Hematopoietic multipotent progenitor cell treated with erythropoietin and hydrocortisone succinate and interleukin-3 and kit ligand, for 6 days (in vitro differentiated cells): ENCODE data around the gene ZNF212.
A peak's percentile ranks its signal among the peaks of the same experiment; 100 is the strongest.

ENCODE experiments used
- DNase-seq: peaks from one replicate; pipeline ENCODE4 v3.0.0-alpha.2; 2015

Gene ZNF212

GRCh38 chr7:149239345-149240143, at the start of gene ZNF212:
Gene ZNF212 (plus strand): TSS chr7:149239651. CDS start chr7:149239779, 128 bp downstream.
- DNase-seq: peak; percentile 94

- DNase-seq: no peak
Observed at GRCh38 chr7:149191851-149192250, 47.6 kb upstream of the ZNF212 start.

DNA sequence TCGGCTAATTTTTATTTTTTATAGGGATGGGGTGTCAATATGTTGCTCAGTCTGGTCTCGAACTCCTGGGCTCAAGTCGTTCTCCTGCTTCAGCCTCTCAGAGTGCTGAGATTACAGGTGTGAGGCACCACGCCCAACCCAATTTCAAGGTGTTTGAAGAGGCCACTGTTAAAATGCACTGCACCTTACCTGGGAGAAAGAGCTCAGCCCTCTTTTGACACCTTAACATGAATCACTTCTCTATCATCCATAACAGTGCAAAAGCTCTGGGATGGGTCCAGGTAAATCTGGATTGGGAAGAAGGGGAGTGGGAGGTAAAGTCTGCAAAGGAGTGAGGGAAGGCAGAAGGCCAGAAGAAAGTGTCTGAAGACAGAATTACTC, 44.7 kb upstream of the ZNF212 start:
- DNase-seq: no peak

DNA sequence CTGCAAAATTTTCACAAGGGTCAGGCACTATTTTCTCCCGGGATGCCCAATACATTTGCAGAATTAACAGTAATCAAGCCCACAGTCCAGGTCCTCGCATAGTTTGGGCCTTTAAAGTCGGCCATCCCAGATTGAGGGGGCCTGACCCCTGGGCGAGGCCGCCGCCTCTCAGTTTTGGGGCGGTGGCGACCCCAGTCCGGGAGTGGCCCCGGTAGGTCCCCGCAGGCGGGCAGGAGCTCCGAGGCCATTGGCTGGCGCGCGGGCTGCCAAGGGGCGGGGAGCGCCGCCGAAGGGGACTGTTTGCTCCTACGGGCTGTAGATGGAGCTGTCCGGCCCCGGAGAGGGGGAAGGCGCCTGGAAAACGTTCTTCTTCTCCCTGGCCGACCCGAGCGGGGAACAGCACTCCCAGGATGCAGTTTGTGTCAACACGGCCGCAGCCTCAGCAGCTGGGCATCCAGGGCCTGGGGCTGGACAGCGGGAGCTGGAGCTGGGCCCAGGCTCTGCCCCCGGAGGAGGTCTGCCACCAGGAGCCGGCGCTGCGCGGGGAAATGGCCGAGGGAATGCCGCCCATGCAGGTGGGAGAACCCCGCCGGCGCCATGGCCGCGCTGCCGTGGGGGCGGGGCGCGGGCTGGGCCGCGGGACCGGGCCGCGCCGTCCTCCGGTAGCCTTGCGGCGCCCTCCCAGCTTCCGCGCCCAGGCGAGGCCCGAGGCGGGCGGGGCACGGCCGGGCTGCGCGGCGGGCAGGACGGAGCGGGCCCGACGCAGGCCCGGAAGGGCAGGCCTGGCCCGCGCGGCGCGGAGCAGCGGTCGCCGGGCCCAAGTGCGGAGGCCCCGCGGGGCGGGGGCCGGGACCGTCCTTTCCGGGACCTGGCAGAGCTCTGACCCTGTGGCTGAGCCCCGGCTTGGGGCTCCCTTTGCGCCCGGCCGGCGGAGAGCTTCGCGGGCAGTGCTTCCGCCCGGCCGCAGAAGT, 44.0 kb upstream of the ZNF212 start, which contains the start of gene ZNF282:
Gene ZNF282, plus strand, starts transcription at position 367 of the 971 bp plus-strand sequence. Its CDS starts 44 bp downstream, at position 411.
- DNase-seq: peak; percentile 92

- peak; percentile 47 for DNase-seq
Observed at GRCh38 chr7:149196151-149196704, 43.2 kb upstream of the ZNF212 start.

DNA sequence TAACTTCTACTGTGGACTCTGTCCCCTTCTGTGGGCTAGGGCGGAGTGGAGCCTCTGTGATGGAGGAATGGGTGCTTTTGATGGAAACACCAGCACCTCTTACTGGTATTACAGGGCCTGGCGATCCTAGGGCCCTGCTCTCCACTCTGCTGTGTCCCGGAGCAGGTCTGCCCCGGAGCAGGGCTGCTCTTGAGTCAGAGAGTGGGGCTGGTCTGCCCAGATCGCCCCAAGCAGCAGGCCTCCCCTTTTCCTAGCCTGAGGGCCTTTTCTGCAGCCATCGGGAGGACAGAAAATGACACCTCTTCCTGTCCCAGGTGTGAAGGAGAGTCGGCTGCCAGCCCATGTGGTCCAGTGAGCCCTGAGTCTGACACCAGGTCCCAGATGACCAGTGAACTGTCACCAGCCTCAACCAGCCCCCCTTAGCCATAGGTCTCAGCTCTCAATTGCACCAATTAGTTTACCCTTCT, 42.7 kb upstream of the ZNF212 start:
- peak; percentile 36 for DNase-seq

GRCh38 chr7:149197675-149198074, 41.8 kb upstream of the ZNF212 start:
- DNase-seq: no peak

DNA sequence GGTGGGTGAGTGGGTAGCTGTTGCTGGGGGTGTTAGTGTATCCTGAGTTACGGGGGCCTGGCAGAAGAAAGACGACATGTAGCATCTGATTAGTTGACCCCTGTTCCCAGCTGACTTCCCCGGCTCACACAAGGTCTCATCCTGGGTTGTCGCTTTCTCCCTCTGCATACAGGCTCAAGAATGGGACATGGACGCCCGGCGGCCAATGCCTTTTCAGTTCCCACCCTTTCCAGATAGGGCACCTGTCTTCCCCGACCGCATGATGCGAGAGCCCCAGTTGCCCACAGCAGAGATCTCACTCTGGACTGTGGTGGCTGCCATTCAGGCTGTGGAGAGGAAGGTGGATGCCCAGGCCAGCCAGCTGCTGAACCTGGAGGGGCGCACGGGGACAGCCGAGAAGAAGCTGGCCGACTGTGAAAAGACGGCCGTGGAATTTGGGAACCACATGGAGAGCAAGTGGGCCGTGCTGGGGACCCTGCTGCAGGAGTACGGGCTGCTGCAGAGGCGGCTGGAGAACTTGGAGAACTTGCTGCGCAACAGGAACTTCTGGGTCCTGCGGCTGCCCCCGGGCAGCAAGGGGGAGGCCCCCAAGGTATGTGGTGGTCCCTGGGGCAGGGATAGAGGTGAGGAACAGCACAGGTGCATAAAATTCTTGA, 41.2 kb upstream of the ZNF212 start:
- DNase-seq: no peak

DNA sequence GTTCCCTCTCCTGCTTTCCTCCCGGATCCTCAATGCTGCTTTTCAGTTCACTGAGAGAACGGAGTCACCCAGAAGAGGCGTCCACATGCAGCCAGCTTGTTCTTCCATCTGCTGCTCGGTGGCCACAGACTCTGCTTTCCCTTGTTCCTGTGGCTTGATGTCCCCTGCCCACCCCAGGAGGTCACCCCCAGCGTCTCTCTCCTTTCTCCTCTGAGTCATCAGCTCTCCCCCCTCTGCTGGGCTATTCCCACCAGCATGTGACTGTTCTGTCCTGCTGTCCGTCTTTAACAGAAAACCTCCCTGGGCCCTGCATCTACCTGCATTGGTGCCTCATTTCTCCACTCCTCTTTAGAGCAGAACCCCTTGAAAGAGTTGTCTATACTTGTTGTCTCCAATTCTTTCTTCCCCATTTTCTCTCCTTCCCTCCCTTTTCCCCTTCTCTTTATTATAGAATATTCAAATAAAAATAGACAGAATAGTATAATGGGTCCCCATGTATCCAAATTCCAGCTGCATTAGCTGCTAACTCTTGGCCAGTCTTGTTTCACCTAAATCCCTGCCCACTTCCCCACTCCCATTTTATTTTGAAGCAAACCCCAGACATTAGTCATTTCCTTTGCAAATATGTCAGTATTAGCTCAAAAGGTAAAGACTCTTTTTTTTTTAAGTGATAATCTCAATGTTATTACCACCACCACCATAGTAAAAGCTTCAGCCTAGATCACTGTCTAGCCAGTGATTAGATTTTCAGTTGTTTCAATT, 40.0 kb upstream of the ZNF212 start:
- no peak for DNase-seq

GRCh38 chr7:149202831-149203231, 36.6 kb upstream of the ZNF212 start:
- DNase-seq: no peak

GRCh38 chr7:149205690-149206381, 33.6 kb upstream of the ZNF212 start:
- DNase-seq: no peak

GRCh38 chr7:149207324-149208035, 32.0 kb upstream of the ZNF212 start:
- no peak for DNase-seq

DNA sequence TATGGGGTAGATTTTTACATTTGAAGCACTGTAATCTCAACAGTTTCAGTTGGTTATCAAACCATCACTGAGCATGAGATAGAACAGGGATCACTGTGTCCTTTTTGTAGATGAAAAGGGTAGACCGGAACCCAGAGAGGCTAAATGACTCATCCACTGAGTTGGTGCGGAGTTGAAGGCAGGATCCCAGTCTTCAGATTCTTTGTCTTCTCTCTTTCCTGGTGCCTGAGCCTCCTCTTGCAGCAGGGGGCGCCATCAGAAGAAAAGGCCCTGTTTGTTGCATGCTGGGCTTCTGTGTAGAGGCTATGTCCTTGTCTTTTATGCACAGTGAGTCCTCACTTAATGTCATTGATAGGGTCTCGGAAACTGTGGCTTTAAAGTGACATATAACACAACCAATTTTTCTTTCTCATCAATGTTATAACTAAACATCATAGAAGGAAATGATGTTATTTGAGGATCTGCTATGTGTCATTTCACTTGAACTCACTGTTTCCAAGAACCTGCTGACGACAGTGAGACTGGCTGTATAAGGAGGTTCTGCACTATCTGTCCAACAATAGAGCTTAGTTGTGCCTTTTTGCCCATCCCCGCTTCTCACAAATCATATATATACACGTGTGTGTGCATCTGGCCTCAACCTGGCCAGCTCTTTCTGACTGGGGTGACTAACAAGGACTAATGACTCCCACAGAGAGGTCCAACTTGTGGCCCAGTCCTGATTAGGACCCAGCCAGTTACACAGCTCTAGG, 29.8 kb upstream of the ZNF212 start:
- peak; percentile 73 for DNase-seq

DNA sequence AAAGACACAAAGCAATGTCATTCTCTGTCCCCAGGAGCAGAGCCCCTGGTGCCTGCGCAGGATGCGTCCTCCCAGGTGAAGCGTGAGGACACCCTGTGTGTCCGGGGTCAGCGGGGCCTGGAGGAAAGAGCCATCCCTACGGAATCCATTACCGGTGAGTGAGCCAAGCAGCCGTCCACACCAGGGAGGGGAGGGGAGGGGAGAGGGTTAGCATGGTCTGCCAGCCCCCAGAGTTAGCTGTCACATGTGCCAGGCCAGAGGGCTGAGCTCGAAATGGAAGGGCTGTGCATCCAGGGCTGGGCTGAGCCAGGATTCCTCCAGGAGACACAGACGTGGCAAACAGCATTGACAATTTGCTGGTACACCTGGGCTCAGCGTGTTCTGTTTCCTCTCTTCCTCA, 28.9 kb upstream of the ZNF212 start:
- DNase-seq: no peak

GRCh38 chr7:149214020-149214720, 25.3 kb upstream of the ZNF212 start:
- DNase-seq: no peak

GRCh38 chr7:149216402-149216801, 23.0 kb upstream of the ZNF212 start:
- no peak for DNase-seq

DNA sequence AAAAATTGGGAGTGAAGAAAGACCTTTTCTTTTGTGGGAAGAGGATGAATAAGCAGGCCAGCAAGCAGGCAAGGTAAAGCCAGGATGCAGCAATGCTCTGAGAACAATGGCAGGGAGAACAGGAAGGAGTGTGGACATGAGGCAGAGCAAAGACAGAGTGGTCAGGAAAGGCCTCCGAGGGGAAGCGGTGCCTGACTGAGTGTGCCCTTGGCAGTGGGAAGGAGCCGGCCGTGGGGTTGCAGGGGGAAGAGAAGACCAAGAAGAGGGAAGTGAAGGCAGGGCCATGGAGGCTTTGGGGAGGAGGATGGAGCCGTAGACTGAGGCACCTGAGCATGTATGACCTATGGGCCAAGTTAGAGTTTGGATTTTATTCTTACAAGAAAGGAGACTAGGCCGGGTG, 21.9 kb upstream of the ZNF212 start:
- no peak for DNase-seq

- DNase-seq: no peak
Observed at GRCh38 chr7:149218469-149219420, 20.7 kb upstream of the ZNF212 start.
